Activated CD4-positive, alpha-beta T cell treated with anti-CD3 and anti-CD28 coated beads for 1 hour (primary cell): Measurements from ENCODE around the gene NODAL.

Experiments used
- DNase-seq: peaks from one replicate; pipeline ENCODE4 v3.0.0-alpha.2; 2020

Gene NODAL

GRCh38 chr10:70462349-70462984, 21.0 kb upstream of the NODAL start:
- no peak for DNase-seq

- DNase-seq: peak; percentile 29
These were observed 20.2 kb upstream of the NODAL start for GRCh38 chr10:70461397-70462348.

- DNase-seq: no peak
These were observed 18.5 kb upstream of the NODAL start for GRCh38 chr10:70459774-70460490.

GRCh38 chr10:70459061-70459773, 17.7 kb upstream of the NODAL start:
- DNase-seq: no peak

GRCh38 chr10:70458329-70459060, 17.0 kb upstream of the NODAL start:
- DNase-seq: peak; percentile 29

GRCh38 chr10:70457759-70458305, 16.4 kb upstream of the NODAL start:
- no peak for DNase-seq

- no peak for DNase-seq
These were observed 14.7 kb upstream of the NODAL start for GRCh38 chr10:70456164-70456563.

GRCh38 chr10:70455213-70455630, 13.7 kb upstream of the NODAL start:
- DNase-seq: no peak

- DNase-seq: no peak
These were observed 6.8 kb upstream of the NODAL start for GRCh38 chr10:70448236-70448635.

GRCh38 chr10:70445718-70446657, 4.5 kb upstream of the NODAL start:
- DNase-seq: no peak

- DNase-seq: no peak
These were observed 3.3 kb upstream of the NODAL start for GRCh38 chr10:70444744-70445143.

GRCh38 chr10:70442332-70442988, 979 bp upstream of the NODAL start:
- no peak for DNase-seq

- no peak for DNase-seq
These were observed 421 bp upstream of the NODAL start for GRCh38 chr10:70441895-70442309.

GRCh38 chr10:70440296-70441160, 953 bp downstream of the NODAL start:
- DNase-seq: no peak

GRCh38 chr10:70437721-70438120, 3.8 kb downstream of the NODAL start:
- DNase-seq: no peak

GRCh38 chr10:70435241-70436085, 6.0 kb downstream of the NODAL start:
- DNase-seq: no peak

- DNase-seq: no peak
These were observed 7.8 kb downstream of the NODAL start for GRCh38 chr10:70433581-70434280.
